Mammary epithelial cell (primary cell): ENCODE data around the gene NOTCH2.
"Not testable (repeated sequence)": the region's sequence is repeated elsewhere in the genome, so short reads cannot be mapped to it uniquely, and the experiment has no call there.

Source experiments
- EZH2 ChIP-seq: IDR thresholded peaks from 2 replicates; pipeline ENCODE4 v1.6.1; 2012; ENCODE audit warnings: low read length, inconsistent platforms, borderline replicate concordance
- TF ChIP-seq, protein P1 (sequence below), 2 donors: IDR thresholded peaks in 1 of 2; conservative IDR thresholded peaks in 1 of 2; 2 replicates each; pipeline ENCODE4 v1.5.1; 2011 to 2012; ENCODE audit warnings: inconsistent platforms in 2 of 2, low read length in 2 of 2, mild to moderate bottlenecking in 2 of 2, control low read depth in 1 of 2, low read depth in 1 of 2; ENCODE audit not compliant: insufficient read depth in 1 of 2; ENCODE audit errors: extremely low read depth in 1 of 2

DNA sequence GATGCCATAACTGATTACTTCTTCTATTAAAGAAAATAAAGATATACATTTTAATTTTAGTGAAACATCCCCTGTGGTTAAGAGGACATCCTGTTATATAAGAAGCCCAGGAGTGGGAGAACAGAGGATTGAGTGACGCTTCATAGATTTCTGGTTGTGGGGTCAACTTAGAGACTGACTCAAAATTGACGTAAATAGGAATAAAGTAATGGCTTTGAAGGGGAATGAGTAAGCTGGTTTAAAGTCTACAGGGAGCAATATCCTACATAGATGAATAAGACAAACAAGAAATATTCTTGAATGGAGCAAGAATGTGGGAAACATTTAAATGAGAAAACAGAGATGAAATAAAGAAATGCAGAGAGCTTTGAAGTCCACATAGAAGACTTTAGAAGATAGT lies 46.6 kb upstream of the NOTCH2 start:
- TF ChIP-seq, protein P1, sequence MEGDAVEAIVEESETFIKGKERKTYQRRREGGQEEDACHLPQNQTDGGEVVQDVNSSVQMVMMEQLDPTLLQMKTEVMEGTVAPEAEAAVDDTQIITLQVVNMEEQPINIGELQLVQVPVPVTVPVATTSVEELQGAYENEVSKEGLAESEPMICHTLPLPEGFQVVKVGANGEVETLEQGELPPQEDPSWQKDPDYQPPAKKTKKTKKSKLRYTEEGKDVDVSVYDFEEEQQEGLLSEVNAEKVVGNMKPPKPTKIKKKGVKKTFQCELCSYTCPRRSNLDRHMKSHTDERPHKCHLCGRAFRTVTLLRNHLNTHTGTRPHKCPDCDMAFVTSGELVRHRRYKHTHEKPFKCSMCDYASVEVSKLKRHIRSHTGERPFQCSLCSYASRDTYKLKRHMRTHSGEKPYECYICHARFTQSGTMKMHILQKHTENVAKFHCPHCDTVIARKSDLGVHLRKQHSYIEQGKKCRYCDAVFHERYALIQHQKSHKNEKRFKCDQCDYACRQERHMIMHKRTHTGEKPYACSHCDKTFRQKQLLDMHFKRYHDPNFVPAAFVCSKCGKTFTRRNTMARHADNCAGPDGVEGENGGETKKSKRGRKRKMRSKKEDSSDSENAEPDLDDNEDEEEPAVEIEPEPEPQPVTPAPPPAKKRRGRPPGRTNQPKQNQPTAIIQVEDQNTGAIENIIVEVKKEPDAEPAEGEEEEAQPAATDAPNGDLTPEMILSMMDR (conservative IDR thresholded peaks at IDR 0.05 in 1 of 2, IDR thresholded peaks at IDR 0.05 in 1 of 2; ENCODE audit: extremely low read depth in 1 of 2, insufficient read depth in 1 of 2, low read depth in 1 of 2, low read length in 2 of 2): not testable (repeated sequence)
- TF ChIP-seq EZH2: not testable (repeated sequence)
